ENCODE data around the gene SLC16A11.

The SLC16A11 gene

GRCh38 chr17:7038025-7038862 is 5.6 kb downstream of the SLC16A11 start:
- peak overlapping the region; percentile 88 for H3K4me2 ChIP-seq (ENCODE audit: low read length)
- peaks cover 46% of the 10 kb centered on the region for H3K4me1 ChIP-seq (ENCODE audit: control insufficient read depth, low read length)
- no peaks in the 10 kb centered on the region for H3K9me2 ChIP-seq (replicated peaks; ENCODE audit: control insufficient read depth, low read length)
- H3K4me3 ChIP-seq (ENCODE audit: low read length): peak overlapping the region; percentile 40
- peak overlapping the region; percentile 33; the same call in 1 of the 2 replicates for H3K27ac ChIP-seq (ENCODE audit: low read depth, low read length)
- H3K79me2 ChIP-seq (ENCODE audit: control insufficient read depth, low read length): peaks cover 20% of the 10 kb centered on the region
- H3K27me3 ChIP-seq (ENCODE audit: control insufficient read depth, low read length): peaks cover 6% of the 10 kb centered on the region
- H3F3A ChIP-seq (ENCODE audit: control insufficient read depth, insufficient read depth): peaks cover 6% of the 10 kb centered on the region; the same call in 1 of the 2 replicates
- H4K20me1 ChIP-seq (ENCODE audit: control insufficient read depth, insufficient read depth, low read depth, low read length): no peaks in the 10 kb centered on the region
- TF ChIP-seq EZH2phosphoT487 (IDR thresholded peaks at IDR 0.05; ENCODE audit: borderline replicate concordance, low read length): no peak
- TF ChIP-seq CTCF (IDR thresholded peaks at IDR 0.05; ENCODE audit: low read depth, low read length, poor library complexity, severe bottlenecking): peak; percentile 42
- no peaks in the 10 kb centered on the region for H3K9me3 ChIP-seq (ENCODE audit: control insufficient read depth, insufficient read depth, low read length)
- peaks cover 8% of the 10 kb centered on the region for H3K36me3 ChIP-seq (ENCODE audit: control insufficient read depth, low read length)

GRCh38 chr17:7035591-7036368 is 8.1 kb downstream of the SLC16A11 start, which contains the start of gene SLC16A13:
Gene SLC16A13, plus strand, starts transcription at chr17:7036015. Its CDS starts 368 bp downstream, at chr17:7036383.
- no peaks in the 10 kb centered on the region for H3K27me3 ChIP-seq (ENCODE audit: control insufficient read depth, low read length)
- H3K9me2 ChIP-seq (replicated peaks; ENCODE audit: control insufficient read depth, low read length): no peaks in the 10 kb centered on the region
- H3K4me1 ChIP-seq (ENCODE audit: control insufficient read depth, low read length): peaks cover 38% of the 10 kb centered on the region
- peak within 1 kb of the TSS; percentile 66 for H3K27ac ChIP-seq (ENCODE audit: low read depth, low read length)
- TF ChIP-seq EZH2phosphoT487 (IDR thresholded peaks at IDR 0.05; ENCODE audit: borderline replicate concordance, low read length) (no peak), CTCF (IDR thresholded peaks at IDR 0.05; ENCODE audit: low read depth, low read length, poor library complexity, severe bottlenecking) (no peak)
- no peaks in the 10 kb centered on the region for H3K9me3 ChIP-seq (ENCODE audit: control insufficient read depth, insufficient read depth, low read length)
- peak within 1 kb of the TSS; percentile 86 for H3K4me3 ChIP-seq (ENCODE audit: low read length)
- peaks cover 20% of the 10 kb centered on the region for H3K79me2 ChIP-seq (ENCODE audit: control insufficient read depth, low read length)
- H3F3A ChIP-seq (ENCODE audit: control insufficient read depth, insufficient read depth): peaks cover 6% of the 10 kb centered on the region; the same call in 1 of the 2 replicates
- peaks cover 8% of the 10 kb centered on the region for H3K36me3 ChIP-seq (ENCODE audit: control insufficient read depth, low read length)
- H4K20me1 ChIP-seq (ENCODE audit: control insufficient read depth, insufficient read depth, low read depth, low read length): no peaks in the 10 kb centered on the region
- peak within 1 kb of the TSS; percentile 88 for H3K4me2 ChIP-seq (ENCODE audit: low read length)

GRCh38 chr17:7034955-7035590 is 8.8 kb downstream of the SLC16A11 start:
- H3K79me2 ChIP-seq (ENCODE audit: control insufficient read depth, low read length): peaks cover 20% of the 10 kb centered on the region
- H3K4me1 ChIP-seq (ENCODE audit: control insufficient read depth, low read length): peaks cover 43% of the 10 kb centered on the region
- H3F3A ChIP-seq (ENCODE audit: control insufficient read depth, insufficient read depth): peaks cover 6% of the 10 kb centered on the region; the same call in 1 of the 2 replicates
- no peaks in the 10 kb centered on the region for H4K20me1 ChIP-seq (ENCODE audit: control insufficient read depth, insufficient read depth, low read depth, low read length)
- no peaks in the 10 kb centered on the region for H3K9me2 ChIP-seq (replicated peaks; ENCODE audit: control insufficient read depth, low read length)
- H3K27ac ChIP-seq (ENCODE audit: low read depth, low read length): peak overlapping the region; percentile 66
- no peaks in the 10 kb centered on the region for H3K9me3 ChIP-seq (ENCODE audit: control insufficient read depth, insufficient read depth, low read length)
- no peaks in the 10 kb centered on the region for H3K27me3 ChIP-seq (ENCODE audit: control insufficient read depth, low read length)
- peaks cover 8% of the 10 kb centered on the region for H3K36me3 ChIP-seq (ENCODE audit: control insufficient read depth, low read length)
- H3K4me2 ChIP-seq (ENCODE audit: low read length): peak overlapping the region; percentile 88
- TF ChIP-seq CTCF (IDR thresholded peaks at IDR 0.05; ENCODE audit: low read depth, low read length, poor library complexity, severe bottlenecking) (no peak), EZH2phosphoT487 (IDR thresholded peaks at IDR 0.05; ENCODE audit: borderline replicate concordance, low read length) (no peak)
- peak overlapping the region; percentile 86 for H3K4me3 ChIP-seq (ENCODE audit: low read length)
